ENCODE measurements around the gene AOPEP.

GRCh38 chr9:95045751-95046150 lies 319.3 kb downstream of the AOPEP start:
- TF ChIP-seq, protein P1, sequence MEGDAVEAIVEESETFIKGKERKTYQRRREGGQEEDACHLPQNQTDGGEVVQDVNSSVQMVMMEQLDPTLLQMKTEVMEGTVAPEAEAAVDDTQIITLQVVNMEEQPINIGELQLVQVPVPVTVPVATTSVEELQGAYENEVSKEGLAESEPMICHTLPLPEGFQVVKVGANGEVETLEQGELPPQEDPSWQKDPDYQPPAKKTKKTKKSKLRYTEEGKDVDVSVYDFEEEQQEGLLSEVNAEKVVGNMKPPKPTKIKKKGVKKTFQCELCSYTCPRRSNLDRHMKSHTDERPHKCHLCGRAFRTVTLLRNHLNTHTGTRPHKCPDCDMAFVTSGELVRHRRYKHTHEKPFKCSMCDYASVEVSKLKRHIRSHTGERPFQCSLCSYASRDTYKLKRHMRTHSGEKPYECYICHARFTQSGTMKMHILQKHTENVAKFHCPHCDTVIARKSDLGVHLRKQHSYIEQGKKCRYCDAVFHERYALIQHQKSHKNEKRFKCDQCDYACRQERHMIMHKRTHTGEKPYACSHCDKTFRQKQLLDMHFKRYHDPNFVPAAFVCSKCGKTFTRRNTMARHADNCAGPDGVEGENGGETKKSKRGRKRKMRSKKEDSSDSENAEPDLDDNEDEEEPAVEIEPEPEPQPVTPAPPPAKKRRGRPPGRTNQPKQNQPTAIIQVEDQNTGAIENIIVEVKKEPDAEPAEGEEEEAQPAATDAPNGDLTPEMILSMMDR (IDR thresholded peaks at IDR 0.05; ENCODE audit: low read depth, low read length, poor library complexity, severe bottlenecking), result no peak
- no peak for TF ChIP-seq EZH2phosphoT487 (IDR thresholded peaks at IDR 0.05; ENCODE audit: borderline replicate concordance, low read length)

Measured in DOHH2 (cell line).